Stimulated activated CD4-positive, alpha-beta T cell treated with anti-CD3 and anti-CD28 coated beads, Interleukin-2, amount 100 ng/mL, for 4 hours (primary cell): ENCODE results near the gene TCF12.

Source experiments
- DNase-seq: peaks from one replicate; pipeline ENCODE4 v3.0.0-alpha.2; 2020; ENCODE audit warnings: low read depth

The TCF12 gene

GRCh38 chr15:57253082-57253481 is 334.6 kb downstream of the TCF12 start:
- no peak for DNase-seq

DNA sequence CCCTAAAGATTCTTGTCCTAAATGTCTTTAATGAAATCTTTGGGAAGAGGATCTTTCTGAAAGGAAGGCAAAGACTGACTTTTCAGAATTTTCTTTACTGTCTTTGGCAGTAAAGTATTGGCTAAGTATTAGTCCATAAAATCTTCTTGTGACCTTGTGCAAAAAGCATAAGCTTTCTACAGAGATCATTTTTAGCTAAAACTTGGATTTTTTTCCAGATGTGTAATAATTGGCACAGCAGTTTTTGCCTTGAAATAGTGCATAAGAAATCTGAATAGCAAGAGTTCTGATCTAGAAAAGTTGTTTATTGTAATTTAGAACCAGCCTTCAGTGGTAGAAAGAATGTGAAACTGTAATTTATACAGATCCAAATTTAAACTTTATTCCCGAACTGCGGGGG is 335.1 kb downstream of the TCF12 start:
- DNase-seq: no peak

DNA sequence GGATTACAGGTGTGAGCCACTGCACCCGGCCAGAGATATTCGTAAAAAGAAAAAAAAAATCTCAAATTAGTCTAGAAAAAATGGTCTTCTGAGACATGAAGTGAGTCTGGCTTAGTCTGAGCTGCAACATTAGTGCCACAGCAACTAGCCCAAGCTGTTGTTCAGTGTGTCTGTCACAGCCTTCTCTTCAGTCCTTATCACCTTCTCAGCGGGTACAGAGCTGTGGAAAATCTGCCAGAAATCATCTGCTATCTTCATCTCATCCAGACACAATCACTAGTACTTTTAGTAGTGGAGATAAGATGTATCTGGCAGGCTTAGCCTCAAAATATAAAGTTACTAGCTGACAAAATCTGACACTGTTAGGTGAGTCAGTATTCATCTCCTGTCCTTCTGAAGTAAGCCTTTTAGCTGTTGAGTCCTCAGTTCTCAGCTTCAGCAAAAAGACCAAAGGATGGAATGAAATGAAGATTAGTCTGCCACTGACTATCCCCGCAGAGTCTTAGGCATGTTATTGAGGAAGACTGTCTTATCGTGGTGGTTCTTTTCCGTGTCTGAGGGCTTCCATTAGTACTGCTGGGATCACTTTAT is 337.4 kb downstream of the TCF12 start:
- no peak for DNase-seq

- DNase-seq: no peak
These were observed 338.5 kb downstream of the TCF12 start for GRCh38 chr15:57256939-57257338.

DNA sequence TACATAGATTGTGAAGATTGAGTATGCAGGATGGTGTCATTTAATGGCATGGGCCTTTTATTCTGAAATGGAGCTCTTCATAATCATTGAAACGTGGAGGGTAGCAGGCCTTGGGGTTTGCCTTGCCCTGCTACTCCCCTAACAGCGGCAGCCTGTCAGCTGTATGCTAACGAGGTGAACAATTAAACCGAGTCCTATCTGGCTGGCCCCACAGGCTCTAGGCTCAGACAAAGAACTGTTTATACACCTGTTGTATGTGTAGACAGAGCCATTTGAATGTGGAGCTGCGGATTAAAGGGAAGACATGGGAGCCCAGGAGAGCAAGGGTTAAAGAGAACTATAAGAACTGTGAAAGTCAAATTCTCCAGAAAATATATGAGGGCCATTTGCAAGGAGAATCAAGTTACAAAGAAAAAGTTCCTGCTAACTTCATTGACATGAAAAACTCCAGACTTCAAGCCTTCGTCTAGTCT is 341.2 kb downstream of the TCF12 start:
- no peak for DNase-seq

DNA sequence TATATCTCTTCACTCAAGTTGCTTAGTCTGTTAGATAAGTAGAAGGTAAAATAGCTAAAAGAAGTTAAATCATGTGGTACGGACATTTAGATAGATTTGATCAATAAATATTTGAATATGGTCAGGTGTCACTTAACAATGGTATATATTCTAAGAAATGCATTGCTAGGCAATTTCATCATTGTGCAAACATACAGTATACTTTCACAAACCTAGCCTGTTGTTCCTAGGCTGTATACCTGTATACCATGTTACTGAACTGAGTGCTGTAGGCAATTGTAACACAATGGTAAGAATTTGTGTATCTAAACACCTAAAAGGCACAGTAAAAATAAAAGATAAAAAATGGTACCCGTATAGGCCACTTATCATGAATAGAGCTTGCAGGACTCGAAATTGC is 345.1 kb downstream of the TCF12 start:
- DNase-seq: no peak

DNA sequence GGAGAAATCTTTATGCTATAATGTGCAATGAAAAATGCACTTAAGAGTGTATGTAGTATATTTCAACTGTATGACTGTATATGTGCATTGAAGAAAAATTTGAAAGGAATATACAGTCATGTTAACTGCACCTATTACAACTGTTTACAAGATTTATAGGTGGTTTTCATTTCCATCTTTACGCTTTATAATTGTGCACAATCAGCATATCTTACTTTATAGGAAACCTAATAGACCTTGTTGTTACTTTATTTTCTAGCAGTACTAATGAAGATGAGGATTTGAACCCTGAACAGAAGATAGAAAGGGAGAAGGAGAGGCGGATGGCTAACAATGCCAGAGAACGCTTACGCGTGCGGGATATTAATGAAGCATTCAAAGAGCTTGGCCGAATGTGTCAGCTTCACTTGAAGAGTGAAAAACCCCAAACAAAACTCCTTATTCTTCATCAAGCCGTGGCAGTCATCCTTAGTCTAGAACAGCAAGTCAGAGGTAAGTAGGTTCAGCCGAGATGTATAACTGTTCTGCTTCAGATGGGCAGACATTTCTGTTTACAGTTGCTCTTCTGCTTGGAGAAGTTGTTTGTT is 354.4 kb downstream of the TCF12 start:
- no peak for DNase-seq

- DNase-seq: no peak
These were observed 355.0 kb downstream of the TCF12 start for GRCh38 chr15:57273402-57273801.

GRCh38 chr15:57278439-57278838 is 360.0 kb downstream of the TCF12 start:
- no peak for DNase-seq

DNA sequence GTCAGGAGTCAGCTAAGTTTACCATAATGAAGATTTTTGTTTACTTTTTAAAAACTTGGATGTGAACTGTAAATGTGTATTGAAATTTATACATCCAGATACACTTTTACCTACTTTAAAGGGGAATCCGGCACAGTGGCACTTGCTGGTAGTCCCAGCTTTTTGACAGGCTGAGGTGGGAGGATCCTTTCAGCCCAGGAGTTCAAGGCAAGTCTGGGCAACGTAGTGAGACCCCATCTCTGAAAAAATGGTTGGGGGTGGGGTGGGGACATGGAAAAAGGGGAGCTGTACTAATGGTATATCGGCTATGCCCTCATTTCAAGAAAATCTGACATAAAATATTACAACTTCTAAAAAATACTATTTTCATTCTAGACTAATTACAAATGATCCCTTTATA is 362.0 kb downstream of the TCF12 start:
- no peak for DNase-seq

DNA sequence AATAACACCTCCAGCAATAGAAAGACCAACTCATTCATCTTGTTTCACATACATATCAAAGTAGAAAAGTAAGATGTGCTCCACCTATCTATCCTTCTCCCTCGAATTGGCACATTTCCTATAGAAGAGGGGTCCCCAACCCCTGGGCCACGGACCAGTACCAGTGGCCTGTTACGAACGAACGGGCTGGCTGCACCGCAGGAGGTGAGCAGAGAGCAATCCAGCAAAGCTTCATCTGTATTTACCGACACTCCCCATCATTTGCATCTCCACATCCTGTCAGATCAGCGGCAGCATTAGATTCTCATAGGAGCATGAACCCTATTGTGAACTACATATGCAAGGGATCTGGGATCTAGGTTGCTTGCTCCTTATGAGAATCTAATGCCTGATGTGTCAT is 362.9 kb downstream of the TCF12 start:
- no peak for DNase-seq

- no peak for DNase-seq
These were observed 364.2 kb downstream of the TCF12 start for GRCh38 chr15:57282686-57283085.

DNA sequence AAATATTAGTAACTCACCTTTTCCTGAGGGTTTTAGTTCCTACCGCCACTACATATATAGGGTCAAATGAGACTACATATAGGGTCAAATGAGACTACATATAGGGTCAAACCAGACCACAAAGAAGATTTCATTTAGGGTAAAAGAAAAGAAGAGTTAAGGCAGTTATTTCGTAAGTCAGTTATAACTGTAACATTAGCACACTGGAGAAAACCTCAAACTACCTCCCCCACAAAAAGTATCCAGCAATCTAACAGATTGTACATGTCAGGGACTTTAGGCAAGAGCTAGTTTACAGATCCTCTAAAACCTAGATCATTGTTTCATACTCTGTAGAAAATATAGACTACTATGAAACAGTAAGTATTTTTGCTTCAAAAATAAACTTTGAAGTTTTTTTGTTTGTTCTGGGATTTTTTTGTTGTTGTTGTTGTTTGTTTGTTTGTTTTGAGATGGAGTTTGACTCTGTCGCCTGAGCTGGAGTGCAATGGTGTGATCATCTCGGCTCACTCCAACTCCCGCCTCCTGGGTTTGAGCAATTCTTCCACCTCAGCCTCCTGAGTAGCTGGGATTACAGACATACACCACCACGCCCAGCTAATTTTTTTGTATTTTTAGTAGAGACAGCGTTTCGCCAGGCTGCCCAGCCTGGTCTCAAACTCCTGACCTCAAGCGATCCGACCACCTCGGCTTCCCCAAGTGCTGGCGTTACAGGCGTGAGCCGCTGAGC is 365.5 kb downstream of the TCF12 start:
- no peak for DNase-seq

- no peak for DNase-seq
These were observed 366.1 kb downstream of the TCF12 start for GRCh38 chr15:57284535-57284934.

DNA sequence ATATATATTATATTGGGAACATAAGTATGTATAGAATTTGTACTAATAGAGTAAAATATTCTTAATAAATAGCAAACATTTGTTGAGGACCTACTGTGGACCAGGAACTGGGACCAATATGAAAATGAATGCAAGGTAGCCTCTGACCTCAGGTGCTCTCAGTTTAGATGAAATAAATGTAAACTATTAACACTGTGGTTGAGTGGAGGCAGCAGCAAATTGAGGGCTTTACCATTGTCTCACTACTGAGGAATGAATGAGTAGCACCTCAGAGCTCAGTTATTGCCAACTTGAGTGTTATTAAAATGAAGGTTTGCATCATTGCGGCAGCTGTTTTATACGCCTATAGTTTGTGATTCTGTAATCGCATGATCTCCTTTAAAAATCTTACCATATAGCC is 366.9 kb downstream of the TCF12 start:
- no peak for DNase-seq

DNA sequence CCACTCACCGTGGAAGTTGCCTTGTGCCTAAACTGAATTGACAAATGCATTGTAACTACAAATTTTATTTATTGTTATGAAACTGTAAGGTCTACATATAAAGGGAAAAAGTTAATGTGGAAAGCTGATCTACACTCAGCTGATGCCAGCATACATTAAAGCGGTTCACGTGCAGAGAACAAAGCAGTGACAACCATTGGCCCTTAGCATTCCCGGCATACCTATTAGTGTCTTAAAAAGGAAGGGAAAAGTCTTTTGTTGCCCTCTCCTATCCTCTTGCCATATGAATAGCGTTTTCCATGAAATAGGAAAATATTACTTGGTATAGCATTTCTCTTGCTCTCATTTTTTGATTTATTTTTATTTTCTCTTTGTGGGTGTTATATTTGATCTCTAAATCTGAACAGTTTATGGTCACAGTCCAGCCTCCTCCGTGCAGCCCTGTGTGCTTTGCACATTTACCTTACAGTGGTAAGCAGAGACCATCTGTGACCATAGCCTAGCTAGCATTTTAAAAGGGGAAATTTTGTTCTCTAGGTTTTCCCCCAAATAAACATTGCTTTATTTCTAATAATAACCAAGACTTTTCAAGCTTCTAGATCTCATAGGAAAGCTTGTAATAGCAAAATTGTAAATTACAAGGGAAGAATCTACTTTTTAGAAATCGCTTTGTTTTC is 368.1 kb downstream of the TCF12 start:
- DNase-seq: no peak

DNA sequence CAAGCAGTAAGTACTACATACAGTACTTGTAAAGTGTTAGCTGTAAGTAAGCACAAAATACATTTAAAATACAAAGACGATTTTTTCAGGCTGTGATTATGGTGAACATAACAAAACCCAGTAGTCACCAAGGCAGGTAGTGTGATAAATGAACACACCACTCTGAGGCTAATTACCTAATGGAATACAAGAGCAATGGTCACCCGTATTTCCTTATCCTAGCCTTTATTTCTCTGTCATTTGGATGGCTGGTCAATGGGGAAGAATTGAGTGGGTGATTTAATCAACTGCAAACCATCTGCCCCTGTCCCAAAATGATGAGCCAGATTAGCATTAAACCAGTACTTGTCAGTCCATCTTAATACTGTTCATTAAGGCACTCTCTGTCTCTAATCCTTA is 368.7 kb downstream of the TCF12 start:
- no peak for DNase-seq

GRCh38 chr15:57288926-57289580 is 370.6 kb downstream of the TCF12 start:
- no peak for DNase-seq

GRCh38 chr15:57290187-57290586 is 371.7 kb downstream of the TCF12 start:
- DNase-seq: no peak

DNA sequence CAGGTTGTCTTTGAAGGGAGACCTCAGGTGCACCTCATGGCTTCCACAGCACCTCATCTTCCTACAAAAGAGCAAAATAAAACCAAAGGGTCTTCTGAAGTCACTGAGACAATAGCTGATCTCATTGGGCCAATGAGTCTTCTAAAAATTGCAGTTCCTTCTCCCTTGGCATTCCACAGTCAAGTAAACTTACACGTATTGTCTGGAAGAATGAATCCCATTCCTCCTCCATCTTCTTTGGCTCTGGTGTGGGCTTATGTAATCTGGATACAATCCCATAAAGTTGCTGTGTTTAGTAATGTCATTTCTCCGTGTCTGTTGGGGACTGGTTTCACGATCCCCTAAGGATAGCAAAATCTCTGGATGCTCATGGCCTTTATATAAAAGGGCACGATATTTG is 372.4 kb downstream of the TCF12 start:
- DNase-seq: no peak

DNA sequence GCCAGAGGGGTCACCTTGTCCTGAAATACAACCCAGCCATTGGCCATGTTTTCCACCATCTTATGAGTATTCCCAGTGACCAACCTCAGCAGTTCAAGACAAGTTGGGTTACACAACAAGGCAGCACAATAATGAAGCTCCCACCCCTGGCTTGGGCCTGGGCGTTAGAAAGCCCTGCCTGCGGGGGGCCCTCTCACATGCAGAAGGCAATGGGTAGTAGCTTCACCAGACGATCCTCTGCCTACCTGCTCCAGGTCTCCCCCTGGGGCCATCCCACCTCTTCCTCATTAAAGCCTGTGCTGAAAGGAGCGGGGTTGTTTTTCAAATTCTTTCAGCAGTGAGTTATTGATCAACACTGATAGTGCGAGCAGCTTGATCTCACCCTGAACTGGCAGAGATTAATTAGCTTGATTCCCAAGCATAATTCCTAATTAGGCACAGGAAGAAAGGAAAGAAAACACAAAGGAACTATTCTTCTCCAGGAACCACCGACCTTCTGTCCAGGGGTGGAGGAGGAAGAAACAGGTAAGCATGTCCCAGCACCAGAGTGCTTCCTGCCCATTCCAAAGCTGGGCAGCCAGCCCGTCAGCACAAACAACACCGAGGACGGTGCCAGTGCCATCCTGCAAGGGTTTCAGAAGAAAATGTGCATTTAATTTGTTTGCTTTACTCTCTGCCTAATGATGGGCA is 378.2 kb downstream of the TCF12 start:
- no peak for DNase-seq

- no peak for DNase-seq
These were observed 378.7 kb downstream of the TCF12 start for GRCh38 chr15:57297163-57297593.
